Measurements from ENCODE around the gene SEC14L5.
"Not testable (repeated sequence)": the region's sequence is repeated elsewhere in the genome, so short reads cannot be mapped to it uniquely, and the experiment has no call there.

Gene SEC14L5

DNA sequence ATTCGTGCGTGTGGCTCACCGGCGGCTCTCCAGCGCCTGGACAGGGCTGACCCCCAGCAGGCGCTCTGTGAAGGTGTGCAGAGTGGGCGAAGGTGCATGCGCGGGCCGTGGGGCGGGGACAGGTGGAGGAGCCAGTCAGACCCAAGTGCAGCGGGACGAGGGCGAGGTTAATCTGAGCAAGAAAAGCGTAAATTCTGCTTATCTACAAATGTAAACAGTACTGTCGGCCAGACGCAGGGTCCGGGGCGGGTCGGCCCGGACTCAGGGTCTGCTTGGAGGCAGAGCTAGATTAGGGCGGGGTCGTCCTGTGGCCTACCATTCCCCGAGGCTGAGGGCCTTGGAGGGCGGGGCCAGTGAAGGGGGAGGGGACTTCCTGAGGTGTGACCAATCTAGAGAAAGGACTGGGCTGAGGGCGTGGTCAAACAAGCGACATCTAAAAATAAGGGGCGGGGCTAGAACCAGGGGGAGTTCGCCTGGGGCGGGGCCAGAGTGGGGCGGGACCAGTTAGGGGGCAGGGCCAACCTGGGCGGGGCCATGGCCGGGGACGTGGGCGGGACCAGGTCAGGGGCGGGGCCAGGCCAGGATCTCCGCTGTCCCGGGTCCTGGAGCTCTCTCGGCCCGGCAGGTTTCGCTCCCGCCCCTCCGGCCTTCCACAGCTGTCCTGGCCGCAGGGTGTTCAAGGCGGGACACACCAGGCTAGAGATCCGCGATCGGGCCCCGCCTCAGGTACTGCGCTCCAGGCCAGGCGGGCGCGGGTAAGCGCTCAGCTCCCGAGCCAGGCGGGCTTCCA lies at the start of gene SEC14L5:
Gene SEC14L5, plus strand, starts transcription at position 611 of the 790 bp plus-strand sequence. CDS start 994 bp downstream, outside the sequence.
- peak; percentile 90 to 98 for DNase-seq

DNA sequence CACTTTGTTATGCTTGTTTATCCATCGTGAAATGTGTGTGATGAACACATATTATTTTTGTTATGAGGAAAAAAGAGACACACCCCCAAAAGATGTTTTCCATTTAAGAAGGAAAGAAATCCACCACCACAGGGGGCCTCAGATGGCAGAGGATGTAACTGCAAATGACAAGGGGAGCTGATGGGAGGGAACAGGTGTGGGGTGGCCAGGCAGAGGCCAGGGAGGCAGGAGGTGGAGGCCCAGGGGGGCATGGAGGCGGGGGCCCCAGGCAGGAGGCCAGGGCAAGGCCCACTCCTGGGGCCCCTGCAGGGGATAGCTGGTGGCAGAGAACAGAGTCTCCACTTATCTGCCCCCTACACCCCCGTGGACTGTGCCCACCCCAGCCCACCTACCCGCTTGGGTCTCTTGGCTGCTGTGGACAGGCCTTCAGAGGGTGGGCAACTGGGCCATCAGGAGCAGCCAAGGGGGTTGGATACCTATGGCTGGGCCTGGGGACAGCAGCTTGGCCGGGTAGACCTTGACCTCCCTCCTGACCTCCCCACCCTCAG lies 49.2 kb upstream of the SEC14L5 start:
- DNase-seq = no peak

DNA sequence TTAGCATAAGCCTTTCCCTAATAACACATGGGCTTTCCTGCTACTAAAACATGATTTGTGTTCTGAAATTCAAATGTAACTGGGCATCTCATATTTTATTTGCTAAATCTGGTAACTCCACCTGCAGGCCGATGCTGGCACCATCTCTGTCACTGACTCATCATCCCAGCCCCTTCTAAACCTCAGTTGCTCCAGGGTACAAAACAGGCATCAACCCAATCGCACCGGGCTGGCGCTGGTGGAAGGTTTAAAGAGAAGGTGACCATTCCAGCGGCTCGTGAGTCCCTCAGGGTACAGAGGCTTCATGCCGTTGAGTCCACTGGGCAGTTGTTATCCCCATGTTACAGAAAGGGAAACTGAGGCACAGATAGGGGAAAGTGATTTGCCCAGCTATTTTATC lies 48.3 kb upstream of the SEC14L5 start:
- DNase-seq = no peak

DNA sequence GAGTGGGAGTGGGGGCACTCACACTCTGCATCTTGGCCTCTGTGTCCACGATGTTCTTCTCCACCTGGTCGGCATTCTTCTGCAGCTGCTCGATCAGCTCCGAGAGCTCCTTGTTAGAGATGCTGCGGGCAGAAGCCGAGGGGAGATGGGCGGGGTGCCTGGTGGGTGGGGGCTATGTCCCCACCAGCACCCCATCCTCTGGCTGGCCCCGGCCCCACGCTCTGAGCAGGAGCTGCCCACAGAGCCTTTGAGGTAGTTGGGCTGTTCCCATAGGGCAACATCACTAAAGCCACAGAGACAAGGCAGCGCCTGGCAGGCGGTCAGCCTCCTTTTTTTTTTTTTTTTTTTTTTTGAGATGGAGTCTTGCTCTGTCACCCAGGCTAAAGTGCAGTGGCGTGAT lies 47.3 kb upstream of the SEC14L5 start:
- no peak for DNase-seq

DNA sequence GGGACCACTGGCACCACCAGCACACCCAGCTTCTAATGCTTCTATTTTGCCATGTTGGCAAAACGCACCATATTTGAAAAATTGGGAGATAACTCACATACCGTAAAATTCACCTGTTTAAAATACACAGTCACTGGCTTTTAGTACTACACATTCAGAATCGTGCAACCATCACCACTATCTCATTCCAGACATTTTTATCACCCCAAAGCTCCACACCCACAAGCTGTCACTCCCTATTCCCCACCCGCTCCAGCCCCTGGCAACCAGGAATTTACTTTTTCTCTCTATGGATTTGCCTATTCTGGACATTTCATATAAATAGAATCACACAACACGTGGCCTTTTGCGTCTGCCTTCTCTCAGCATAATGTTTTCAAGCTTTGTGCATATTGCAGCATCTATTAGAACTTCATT lies 46.2 kb upstream of the SEC14L5 start:
- DNase-seq = no peak

DNA sequence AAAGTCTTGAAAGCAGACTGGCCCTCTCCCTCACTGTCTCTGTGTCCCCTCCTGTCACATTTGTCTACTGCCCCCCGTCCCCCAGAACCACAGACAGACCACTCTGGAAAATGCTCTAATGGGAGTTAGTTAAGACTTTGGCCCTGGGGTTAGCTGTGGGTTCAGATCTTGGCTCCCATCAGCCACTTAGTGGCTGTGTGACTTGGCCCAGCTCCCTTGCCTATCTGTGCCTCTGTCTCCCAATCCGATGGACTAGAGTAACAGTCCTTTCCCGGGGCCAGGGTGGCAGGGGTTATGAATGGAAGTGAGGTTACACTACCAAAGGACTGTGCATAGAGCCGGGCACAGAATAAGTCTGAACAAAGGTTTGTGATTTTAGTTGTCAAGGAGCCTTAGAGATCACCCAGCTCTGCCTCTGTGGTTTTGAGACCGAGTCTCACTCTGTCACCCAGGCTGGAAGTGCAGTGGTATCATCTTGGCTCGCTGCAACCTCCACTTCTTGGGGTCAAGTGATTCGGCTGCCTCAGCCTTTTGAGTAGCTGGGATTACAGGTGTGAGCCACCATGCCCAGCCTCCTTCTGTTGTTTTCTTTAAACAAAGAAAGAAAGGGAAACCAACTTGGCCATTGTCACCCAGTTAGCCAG lies 44.9 kb upstream of the SEC14L5 start:
- no peak for DNase-seq

DNA sequence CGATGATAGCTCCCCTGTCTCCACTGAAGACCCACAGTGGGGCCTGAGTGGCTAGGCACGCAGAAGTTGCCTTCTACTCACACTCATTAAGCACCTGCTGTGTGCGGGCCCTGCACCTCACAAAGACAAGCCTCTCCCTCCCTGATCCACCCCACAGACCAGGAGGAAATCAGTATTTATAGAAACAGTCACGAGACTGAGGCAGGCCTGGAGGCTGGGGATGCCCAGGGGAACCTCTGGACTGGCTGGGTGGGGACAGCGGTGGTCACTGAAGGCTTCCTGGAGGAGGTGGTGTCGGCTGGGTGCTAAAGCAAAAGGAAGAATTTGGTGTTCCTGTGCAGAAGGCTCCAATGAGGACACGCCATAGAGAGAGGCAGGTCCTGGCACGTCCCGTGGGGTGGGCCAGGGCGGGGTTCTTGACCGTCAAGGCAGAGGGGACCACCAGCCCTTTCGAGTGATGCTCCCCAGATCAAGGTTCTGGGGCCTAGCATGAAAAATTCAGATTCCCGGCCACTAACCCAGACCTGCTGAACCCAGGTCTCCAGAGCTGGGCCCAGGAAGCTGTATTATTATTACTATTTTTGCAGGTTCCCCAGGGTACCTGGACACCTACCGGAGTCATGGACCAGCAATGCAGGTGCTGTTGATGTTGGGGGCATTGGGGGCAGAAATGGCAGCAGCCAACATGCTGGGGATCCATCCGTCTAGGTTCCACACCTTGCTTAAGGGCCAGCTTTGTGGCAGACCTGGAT lies 44.2 kb upstream of the SEC14L5 start:
- no peak for DNase-seq

DNA sequence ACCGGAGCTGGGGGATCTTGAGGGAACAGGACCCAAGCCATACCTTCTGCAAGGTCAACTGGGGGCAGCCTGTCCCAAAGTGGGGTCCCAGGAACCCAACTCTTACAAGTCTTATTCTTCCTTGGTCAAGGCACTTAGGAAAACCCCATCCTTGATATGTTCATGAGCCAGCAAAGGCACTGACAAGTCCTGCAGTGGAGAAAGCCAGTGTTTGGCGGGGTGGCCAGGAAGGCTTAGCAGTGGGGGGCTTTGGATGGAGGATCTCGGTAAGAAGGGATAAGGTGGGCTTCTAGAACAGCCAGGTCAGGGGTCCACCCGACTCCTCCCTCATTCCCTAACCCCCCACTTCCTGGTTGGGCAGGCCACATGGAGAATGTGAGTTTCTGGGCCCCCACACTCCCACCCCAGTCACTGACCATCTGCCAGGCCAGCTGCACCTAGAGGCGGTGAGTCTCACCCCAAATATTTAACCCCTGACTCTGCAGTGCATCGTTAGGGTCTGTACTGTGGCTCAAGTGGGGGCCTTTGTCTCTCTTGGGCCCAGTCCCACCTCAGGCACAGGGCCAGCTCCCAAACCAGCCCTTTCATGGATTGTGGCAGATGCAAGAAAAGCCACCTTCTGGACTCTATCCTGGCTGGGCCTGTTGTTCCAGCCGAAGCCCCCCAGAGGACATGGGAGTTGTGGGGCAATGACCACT lies 43.5 kb upstream of the SEC14L5 start:
- DNase-seq = no peak

DNA sequence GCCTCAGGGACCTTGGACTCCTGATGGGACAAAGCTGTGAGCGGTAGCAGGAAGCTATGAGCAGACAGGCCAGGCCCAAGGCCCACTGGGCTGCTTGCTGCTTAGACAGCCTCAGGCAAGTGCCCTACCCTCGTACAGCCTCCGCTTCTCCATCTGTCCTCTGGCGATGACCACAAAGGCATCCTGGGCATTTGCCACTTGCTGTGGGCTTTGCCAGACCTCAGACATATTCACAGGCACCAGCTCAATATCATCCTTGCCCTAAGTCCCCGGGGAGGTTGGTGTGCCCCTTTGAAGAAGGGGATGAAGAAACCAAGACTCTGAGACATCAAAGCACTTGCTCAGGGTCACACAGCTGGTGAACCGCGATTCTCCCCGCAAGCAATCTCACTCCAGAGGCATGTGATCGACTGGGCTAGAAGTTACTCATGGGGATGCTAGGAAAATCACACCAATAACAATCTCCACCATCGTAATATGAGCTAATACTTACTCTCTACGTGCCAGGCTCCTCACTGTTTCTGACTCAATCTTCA lies 42.8 kb upstream of the SEC14L5 start:
- DNase-seq = no peak

DNA sequence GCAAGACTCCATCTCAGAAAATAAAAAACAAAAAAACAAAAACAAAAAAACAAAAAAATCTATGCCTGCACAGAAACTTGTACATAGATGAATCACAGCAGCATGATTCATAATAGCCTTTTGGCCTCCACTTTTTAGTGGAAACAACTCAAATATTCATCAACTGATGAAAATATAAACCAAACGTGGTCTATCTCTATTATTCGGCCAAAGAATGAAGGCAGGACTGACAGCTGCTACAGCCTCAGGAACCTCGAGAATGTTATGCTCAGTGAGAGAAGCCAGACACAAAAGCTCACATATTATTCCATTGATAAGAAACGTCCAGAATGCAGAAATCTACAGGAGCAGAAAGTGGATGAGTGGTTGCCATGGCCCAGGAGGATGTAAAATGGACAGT lies 41.0 kb upstream of the SEC14L5 start:
- DNase-seq = no peak

DNA sequence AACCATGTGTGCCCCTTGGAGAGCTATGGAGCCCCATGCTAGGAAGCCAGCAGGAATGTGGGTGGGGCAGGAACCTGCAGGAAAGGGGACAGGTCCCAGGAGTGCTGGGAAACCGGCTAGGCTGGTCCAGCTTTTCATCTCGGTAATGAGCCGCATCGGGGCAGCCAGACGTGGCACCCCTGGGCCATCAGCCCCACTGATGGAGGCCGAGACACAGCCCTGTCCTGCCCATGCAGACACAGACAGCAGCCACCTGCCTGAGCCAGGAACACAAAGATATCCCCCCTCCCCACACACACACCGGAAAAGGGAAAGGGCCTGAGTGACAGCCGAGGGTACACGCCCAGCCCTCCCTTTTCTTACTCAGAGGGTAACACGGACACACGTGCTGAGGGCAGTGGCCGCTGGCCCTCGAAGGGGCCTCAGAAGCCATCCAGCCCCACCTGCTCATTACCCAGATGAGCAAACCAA lies 39.3 kb upstream of the SEC14L5 start:
- no peak for DNase-seq

DNA sequence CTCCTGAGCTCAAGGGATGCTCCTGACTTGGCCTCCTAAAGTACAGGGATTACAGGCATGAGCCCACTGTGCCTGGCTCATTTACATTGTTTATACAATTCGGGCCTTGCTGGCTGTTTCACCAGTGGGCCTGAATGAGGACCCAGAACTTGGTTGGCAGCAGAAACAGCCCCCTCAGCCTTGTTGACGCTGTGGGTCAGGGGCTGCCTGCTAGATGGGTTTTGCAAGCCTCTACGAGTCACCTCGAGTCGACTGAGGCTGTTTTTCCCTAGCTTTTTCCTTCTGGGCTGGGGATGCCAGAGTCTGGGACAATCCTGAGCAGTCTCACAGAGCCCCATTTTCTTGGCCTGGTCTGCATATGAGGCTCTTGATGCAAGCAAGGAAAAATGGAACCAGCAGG lies 37.3 kb upstream of the SEC14L5 start:
- DNase-seq = no peak

DNA sequence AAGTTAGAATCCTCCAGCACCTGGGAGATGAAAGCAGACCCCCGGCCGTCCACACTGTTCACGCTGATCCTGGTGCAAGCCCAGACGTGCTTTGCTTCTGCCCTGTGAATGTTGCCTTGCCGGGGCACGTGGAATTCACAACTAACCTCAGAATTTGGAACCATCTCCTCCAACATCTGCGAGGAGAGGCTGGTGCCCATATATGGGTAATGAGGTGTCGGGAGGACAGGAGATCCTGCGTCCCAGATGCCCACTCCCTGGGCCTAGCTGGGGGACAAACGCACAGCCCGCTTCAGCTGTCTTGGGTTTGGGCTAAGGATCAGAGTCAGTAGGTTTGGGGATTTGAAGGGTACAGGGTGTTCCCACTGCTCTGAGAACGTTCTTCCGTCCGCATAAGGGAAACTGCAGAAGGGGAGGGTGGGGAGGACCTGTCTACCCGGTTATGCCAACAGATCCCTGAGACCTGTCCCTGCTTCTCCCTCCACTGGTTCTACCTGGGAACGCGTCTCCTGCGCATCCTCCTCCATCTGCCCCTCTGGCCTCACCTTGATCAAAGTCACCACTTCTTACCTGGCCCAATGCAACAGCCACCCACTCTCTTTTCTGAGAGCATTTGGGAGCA lies 35.3 kb upstream of the SEC14L5 start:
- no peak for DNase-seq

DNA sequence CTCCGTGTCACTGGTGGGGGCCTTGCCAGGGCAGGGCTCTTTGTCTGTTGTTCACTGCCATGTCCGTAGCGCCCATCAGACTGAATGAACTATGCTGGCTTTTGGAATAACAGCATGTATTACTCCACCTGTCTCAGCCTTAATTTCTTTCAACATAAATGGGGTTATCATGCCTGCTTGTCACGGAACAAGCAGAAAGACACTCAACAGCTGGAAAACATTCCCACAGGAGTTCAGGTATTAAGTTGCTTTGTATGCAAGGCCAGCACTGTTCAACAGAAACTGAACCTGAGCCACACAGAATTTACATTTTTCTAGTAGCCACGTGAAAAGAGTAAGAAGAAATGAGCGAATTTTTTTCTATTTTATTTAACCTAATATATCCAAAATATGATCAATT lies 34.3 kb upstream of the SEC14L5 start:
- no peak for DNase-seq

DNA sequence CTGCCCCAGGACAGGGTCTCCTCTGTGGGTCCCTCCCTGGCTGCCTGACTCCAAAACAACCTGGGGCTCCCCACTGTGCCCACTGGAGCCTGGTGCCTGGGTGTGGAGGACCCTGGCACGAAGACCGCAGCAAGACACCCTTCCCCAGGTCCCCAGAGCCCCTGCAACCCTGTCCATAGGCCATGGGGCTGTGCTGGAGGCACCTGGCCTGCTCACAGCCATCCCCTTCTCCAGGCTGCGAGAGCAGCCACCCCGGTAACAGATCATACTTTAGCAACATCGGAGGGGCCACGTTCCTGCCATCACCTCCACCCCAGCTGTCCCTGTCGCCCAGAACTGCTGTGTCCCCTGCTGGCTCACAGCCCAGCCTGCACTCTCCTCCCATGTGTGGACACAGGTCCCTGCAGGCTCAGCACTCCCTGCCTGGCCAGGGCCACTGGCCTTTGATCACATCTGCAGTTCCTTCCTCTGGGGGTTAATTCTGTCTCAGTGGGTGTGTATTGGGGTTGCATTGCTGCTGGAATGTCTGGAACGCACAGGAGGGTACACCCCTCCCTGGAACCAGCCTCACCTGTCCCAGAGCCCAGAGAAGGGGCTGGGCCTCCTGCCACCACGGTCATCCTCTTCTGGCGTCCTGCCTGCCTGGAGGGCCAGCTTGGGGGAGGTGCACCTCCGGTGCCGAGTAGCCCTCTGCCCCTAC lies 33.4 kb upstream of the SEC14L5 start:
- DNase-seq = no peak

DNA sequence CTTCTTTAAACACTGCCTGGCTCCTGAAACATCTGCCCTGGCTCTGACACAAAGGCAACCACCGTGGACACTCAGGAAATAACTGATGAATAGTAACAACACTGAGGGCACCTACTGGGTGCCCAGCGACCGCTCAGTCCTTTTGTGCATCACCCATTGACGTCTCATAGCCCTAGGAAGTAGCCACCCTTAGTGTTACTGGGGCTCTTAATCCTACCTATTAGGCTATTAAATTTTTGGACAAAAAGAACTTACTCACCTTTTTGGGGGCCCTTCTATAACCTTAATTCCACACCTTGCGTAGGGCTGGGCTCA lies 32.9 kb upstream of the SEC14L5 start:
- no peak for DNase-seq

DNA sequence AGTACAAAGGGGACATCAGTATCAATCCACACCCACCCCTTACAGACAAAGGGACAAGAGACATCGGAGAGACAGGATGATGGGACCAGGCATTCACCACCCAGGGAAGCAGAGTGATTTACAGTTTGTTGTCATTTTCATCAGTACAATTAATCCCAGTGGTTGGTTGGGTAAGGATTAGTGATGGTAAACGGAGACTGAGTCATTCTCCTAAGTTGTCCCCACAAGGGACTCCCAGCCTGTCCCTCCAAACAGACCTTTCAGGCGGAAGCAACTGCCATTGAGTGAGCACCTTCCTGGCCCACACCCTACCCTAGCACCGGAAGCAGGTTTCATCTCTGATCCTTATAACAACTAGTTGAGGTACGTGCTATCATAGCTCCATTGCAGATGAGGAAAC lies 32.3 kb upstream of the SEC14L5 start:
- no peak for DNase-seq

DNA sequence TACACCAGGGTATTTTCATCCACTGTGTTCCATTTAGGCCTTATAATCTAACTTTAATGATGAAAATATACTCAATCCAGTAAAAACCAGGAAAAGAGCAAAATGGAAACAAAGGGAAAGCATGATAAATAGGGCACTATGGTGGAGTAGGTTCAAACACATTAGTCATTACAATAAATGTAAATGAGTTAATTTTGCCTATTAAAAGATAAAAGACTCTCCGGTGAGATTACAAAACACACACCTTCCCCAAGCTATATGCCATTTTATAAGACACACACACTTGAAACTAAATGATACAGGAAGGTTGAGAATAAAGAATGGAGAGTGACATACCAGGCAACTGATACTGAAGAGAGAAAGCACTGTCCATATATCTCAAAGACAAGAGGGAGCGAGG lies 31.2 kb upstream of the SEC14L5 start:
- DNase-seq = no peak

DNA sequence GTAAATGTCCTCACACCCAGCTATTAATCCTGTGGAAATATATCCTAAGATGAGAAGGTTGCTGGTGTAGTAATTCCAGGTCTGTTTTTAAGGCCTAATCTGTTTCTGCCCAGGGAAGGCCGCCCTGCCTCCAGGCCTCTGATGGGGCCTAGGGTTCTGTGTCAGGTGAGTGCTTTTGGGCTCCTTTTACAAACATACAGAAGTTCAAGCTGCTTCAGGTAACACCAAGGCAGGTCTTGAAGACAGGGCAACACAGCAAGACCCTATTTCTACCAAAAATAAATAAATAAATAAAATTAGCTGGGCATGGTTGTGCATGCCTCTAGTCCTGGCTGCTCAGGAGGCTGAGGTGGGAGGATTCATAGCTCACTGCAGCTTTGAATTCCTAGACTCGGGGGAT lies 30.5 kb upstream of the SEC14L5 start:
- no peak for DNase-seq

DNA sequence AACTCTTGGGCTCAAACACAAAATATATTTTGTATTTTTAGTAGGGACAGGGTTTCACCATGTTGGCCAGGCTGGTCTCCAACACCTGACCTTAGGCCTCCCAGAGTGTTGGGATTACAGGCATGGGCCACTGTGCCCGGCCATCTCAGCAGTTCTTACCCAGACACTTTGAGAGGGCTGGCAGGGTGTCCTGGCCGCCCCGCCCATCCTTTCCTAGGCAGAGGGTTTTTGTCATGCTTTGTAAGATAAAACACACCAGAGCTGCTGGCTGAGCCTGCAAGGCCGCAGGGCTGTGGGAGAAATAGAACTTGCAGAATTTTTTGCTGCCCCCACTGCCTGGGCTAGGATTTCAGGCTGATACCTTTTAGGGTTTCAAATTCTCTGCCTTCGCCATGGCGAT lies 29.9 kb upstream of the SEC14L5 start:
- DNase-seq = no peak

DNA sequence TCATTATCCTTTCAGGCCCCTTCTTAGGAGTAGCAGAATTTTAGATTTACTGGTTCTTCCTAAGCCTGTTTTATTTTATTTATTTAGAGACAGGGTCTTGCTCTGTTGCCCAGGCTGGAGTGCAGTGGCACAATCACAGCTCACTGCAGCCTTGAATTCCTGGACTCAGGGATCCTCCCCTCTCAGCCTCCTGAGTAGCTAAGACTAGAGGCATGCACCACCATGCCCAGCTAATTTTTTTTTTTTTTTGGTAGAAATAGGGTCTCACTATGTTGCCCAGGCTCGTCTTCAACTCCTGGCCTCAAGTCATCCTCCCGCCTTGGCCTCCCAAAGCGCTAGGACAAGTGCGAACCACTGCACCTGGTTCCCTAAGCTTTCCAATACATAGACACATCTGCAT lies 28.5 kb upstream of the SEC14L5 start:
- not testable (repeated sequence) for DNase-seq

DNA sequence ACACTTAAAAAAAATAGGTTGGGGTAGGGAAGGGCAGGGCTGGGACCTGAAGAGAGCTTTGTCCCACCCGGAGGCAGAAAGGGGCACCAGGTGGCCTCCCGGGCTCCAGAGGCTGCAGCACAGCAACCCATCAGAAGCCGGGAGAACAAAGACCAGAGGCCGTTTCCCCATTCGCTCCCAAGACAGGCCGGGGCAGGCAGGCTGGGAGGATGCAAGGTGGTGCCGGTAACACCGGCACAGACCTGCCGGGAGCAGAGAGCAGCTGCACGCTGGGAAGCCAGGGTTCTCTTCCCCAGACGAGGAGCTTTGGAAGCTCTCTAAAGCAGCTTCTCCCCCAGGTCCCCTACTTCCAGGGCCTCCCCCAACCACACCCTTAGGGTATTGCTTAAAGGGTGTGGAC lies 26.7 kb upstream of the SEC14L5 start:
- DNase-seq = no peak
